PC-9 (cell line): Measurements from ENCODE around the gene RNLS. TPM values are rescaled to one million over a fixed set of nuclear protein-coding genes. Genes with fewer than 3 reads are reported as not detected.

Experiments
- BruUV-seq: library from RNA; stranded (reverse); fragments of 400-500 nt; replicated peaks from 2 replicates; lab custom pipeline; 2021; lab: Mats Ljungman, UMichigan
- CTCF ChIA-PET: fragments of 300-600 bp; sonication (Branson Sonifier 250); formaldehyde crosslinking; loops from one replicate; lab custom pipeline; 2022; ENCODE audit warnings: antibody characterized with exemption; lab: Charles Lee
- POLR2A ChIA-PET: fragments of 300-600 bp; sonication (Branson Sonifier 250); formaldehyde crosslinking; loops from one replicate; lab custom pipeline; 2022; ENCODE audit warnings: antibody characterized with exemption; ENCODE audit not compliant: unreplicated experiment; lab: Charles Lee
- DNase-seq, 2 experiments: peaks; one replicate each; pipeline versions ENCODE4 v3.0.0 to v3.0.0-alpha.2; 2015 to 2022; ENCODE audit warnings: mixed read lengths in 1 of 2
- H2AFZ ChIP-seq: fragments of 200-600 bp; sonication (generic); 2 replicates; pipeline ENCODE4 v1.8.1; 2017; ENCODE audit warnings: antibody characterized with exemption
- H3F3A ChIP-seq: fragments of 200-600 bp; sonication (generic); 2 replicates; pipeline ENCODE4 v1.8.1; 2017; ENCODE audit warnings: antibody characterized with exemption, mild to moderate bottlenecking, low read depth; ENCODE audit not compliant: insufficient read depth
- H3K27ac ChIP-seq: fragments of 200-600 bp; sonication (generic); 2 replicates; pipeline ENCODE4 v1.6.1; 2016; ENCODE audit warnings: mixed run types
- H3K27me3 ChIP-seq: fragments of 200-600 bp; sonication (generic); 2 replicates; pipeline ENCODE4 v1.6.1; 2016; ENCODE audit warnings: low read depth, mixed run types; ENCODE audit not compliant: insufficient read depth
- H3K36me3 ChIP-seq: fragments of 200-600 bp; sonication (generic); 2 replicates; pipeline ENCODE4 v1.6.1; 2016; ENCODE audit warnings: low read depth, mixed run types
- H3K4me1 ChIP-seq: fragments of 200-600 bp; sonication (generic); replicated peaks from 2 replicates; pipeline ENCODE4 v1.6.1; 2016; ENCODE audit warnings: mixed run types; ENCODE audit not compliant: insufficient read depth
- H3K4me2 ChIP-seq: fragments of 200-600 bp; sonication (generic); 2 replicates; pipeline ENCODE4 v1.6.1; 2017; ENCODE audit warnings: mixed run types
- H3K4me3 ChIP-seq: fragments of 200-600 bp; sonication (generic); 2 replicates; pipeline ENCODE4 v1.6.1; 2016; ENCODE audit warnings: mixed run types
- H3K79me2 ChIP-seq: fragments of 200-600 bp; sonication (generic); 2 replicates; pipeline ENCODE4 v1.6.1; 2017; ENCODE audit warnings: low read depth, mixed run types
- H3K9me2 ChIP-seq: fragments of 200-600 bp; sonication (generic); 2 replicates; pipeline ENCODE4 v1.8.1; 2017; ENCODE audit warnings: mild to moderate bottlenecking; ENCODE audit not compliant: insufficient read depth
- H3K9me3 ChIP-seq: fragments of 200-600 bp; sonication (generic); 2 replicates; pipeline ENCODE4 v1.8.1; 2016; ENCODE audit warnings: low read depth; ENCODE audit not compliant: insufficient read depth
- H4K20me1 ChIP-seq: fragments of 200-600 bp; sonication (generic); 2 replicates; pipeline ENCODE4 v1.8.1; 2017; ENCODE audit not compliant: insufficient read depth
- CTCF ChIP-seq: fragments of 200-600 bp; sonication (generic); conservative IDR thresholded peaks from 2 replicates; pipeline ENCODE4 v1.6.1; 2017; ENCODE audit warnings: mixed run types, antibody characterized with exemption, mild to moderate bottlenecking, moderate library complexity
- EZH2 ChIP-seq: fragments of 200-600 bp; sonication (generic); IDR thresholded peaks from 2 replicates; pipeline ENCODE4 v1.8.0; 2017; ENCODE audit warnings: antibody characterized with exemption, low read depth
- intact Hi-C: fragments of 100-400 bp; cut with micrococcal nuclease; formaldehyde crosslinking; loops from one replicate; pipeline ENCODE4 v1.10.0; 2022; ENCODE audit not compliant: unreplicated experiment
- total RNA-seq: library from RNA; stranded (reverse); gene quantifications from 2 replicates; pipeline ENCODE4 v1.2.3, GENCODE V29; 2021

RNLS gene
- total RNA-seq, 1 experiment from 2014 or later: not detected

- Histone ChIP-seq H3K4me1 (0 out of 2 replicates have a peak, but pooled peaks cover 5% of the 10 kb centered on the region), H3K27me3 (no peaks in the 10 kb centered on the region), H2AFZ (no peak overlapping the region), H3K4me3 (no peak overlapping the region), H3K79me2 (no peaks in the 10 kb centered on the region), H3K9me2 (no peaks in the 10 kb centered on the region), H3K27ac (no peak overlapping the region), H3K9me3 (no peaks in the 10 kb centered on the region), H4K20me1 (no peaks in the 10 kb centered on the region), H3K36me3 (no peaks in the 10 kb centered on the region), H3K4me2 (no peak overlapping the region), H3F3A (no peaks in the 10 kb centered on the region)
- no TSS peak for BruUV-seq
- no peak for DNase-seq
- ChIA-PET CTCF (no interaction called here), POLR2A (no interaction called here)
- intact Hi-C loops: loop anchor here (10.0 kb wide), 1 partner anchor 92 kb away; no protein-coding TSS in a partner anchor
- no peak for TF ChIP-seq CTCF
- TF ChIP-seq EZH2: no peak
Observed at GRCh38 chr10:88246675-88247074, 336.4 kb downstream of the RNLS start.

GRCh38 chr10:88245974-88246511 lies 337.1 kb downstream of the RNLS start:
- Histone ChIP-seq H2AFZ (no peak overlapping the region), H3K4me2 (no peak overlapping the region), H3K36me3 (no peaks in the 10 kb centered on the region), H3K9me2 (no peaks in the 10 kb centered on the region), H3K27ac (no peak overlapping the region), H3F3A (no peaks in the 10 kb centered on the region), H3K79me2 (no peaks in the 10 kb centered on the region), H3K27me3 (no peaks in the 10 kb centered on the region), H3K4me3 (no peak overlapping the region), H3K9me3 (no peaks in the 10 kb centered on the region), H4K20me1 (no peaks in the 10 kb centered on the region), H3K4me1 (0 out of 2 replicates have a peak, but pooled peaks cover 5% of the 10 kb centered on the region)
- intact Hi-C loops: loop anchor here (10.0 kb wide), 1 partner anchor 91 kb away; no protein-coding TSS in a partner anchor
- ChIA-PET CTCF (no interaction called here), POLR2A (no interaction called here)
- TF ChIP-seq EZH2: no peak
- TF ChIP-seq CTCF: no peak
- no TSS peak for BruUV-seq
- DNase-seq: no peak

- Histone ChIP-seq H3K4me1 (0 out of 2 replicates have a peak, but pooled peaks cover 5% of the 10 kb centered on the region), H3K4me3 (no peak overlapping the region), H3K27me3 (no peaks in the 10 kb centered on the region), H3F3A (no peaks in the 10 kb centered on the region), H4K20me1 (no peaks in the 10 kb centered on the region), H3K4me2 (no peak overlapping the region), H3K79me2 (no peaks in the 10 kb centered on the region), H2AFZ (0 out of 2 replicates have a peak overlapping the region, but pooled peaks have one; percentile 66), H3K36me3 (no peaks in the 10 kb centered on the region), H3K9me3 (no peaks in the 10 kb centered on the region), H3K9me2 (no peaks in the 10 kb centered on the region), H3K27ac (no peak overlapping the region)
- BruUV-seq: no TSS peak
- intact Hi-C loops: loop anchor here (10.0 kb wide), 1 partner anchor 90 kb away; no protein-coding TSS in a partner anchor
- DNase-seq: no peak
- POLR2A ChIA-PET: no interaction called here
- CTCF ChIA-PET: no interaction called here
- no peak for TF ChIP-seq EZH2
- TF ChIP-seq CTCF: no peak
Observed at GRCh38 chr10:88244781-88245625, 338.1 kb downstream of the RNLS start.
